GM21515 (cell line): ENCODE data around the gene PRSS27.
"Not testable (repeated sequence)": the region's sequence is repeated elsewhere in the genome, so short reads cannot be mapped to it uniquely, and the experiment has no call there.

ENCODE experiments used
- ATAC-seq: cut with Tn5 transposase; IDR thresholded peaks from one replicate; pipeline ENCODE4 v1.9.1; 2021; ENCODE audit not compliant: unreplicated experiment

The PRSS27 gene

GRCh38 chr16:2676937-2677336 lies 43.1 kb downstream of the PRSS27 start:
- ATAC-seq, result not testable (repeated sequence)

GRCh38 chr16:2675714-2676113 lies 44.3 kb downstream of the PRSS27 start:
- ATAC-seq, result no peak

- ATAC-seq, result no peak
Observed at GRCh38 chr16:2675021-2675420, 45.0 kb downstream of the PRSS27 start.

- ATAC-seq, result peak; percentile 90
Observed at GRCh38 chr16:2673066-2673999, 46.7 kb downstream of the PRSS27 start.

GRCh38 chr16:2671741-2672140 lies 48.3 kb downstream of the PRSS27 start:
- no peak for ATAC-seq

GRCh38 chr16:2671193-2671592 lies 48.8 kb downstream of the PRSS27 start:
- not testable (repeated sequence) for ATAC-seq

GRCh38 chr16:2670017-2670416 lies 50.0 kb downstream of the PRSS27 start:
- ATAC-seq, result not testable (repeated sequence)

GRCh38 chr16:2669587-2669986 lies 50.4 kb downstream of the PRSS27 start:
- not testable (repeated sequence) for ATAC-seq

- not testable (repeated sequence) for ATAC-seq
Observed at GRCh38 chr16:2666671-2667070, 53.4 kb downstream of the PRSS27 start.

- ATAC-seq, result no peak
Observed at GRCh38 chr16:2664574-2664982, 55.4 kb downstream of the PRSS27 start.

- ATAC-seq, result no peak
Observed at GRCh38 chr16:2663553-2664546, 56.2 kb downstream of the PRSS27 start.
